DMS114 treated with DMSO at 0.1 percent for 48 hours (cell line): ENCODE results near the gene ITM2C.

Source experiments
- DNase-seq: peaks from one replicate; lab custom pipeline; 2025; ENCODE audit not compliant: unreplicated experiment; lab: John Stamatoyannopoulos, UW

The ITM2C gene

GRCh38 chr2:230906471-230907230 lies 41.9 kb downstream of the ITM2C start:
- no peak for DNase-seq

- DNase-seq: no peak
These were observed 42.8 kb downstream of the ITM2C start for GRCh38 chr2:230907361-230908091.

GRCh38 chr2:230908092-230908594 lies 43.4 kb downstream of the ITM2C start:
- no peak for DNase-seq

- DNase-seq: no peak
These were observed 44.0 kb downstream of the ITM2C start for GRCh38 chr2:230908595-230909191.

- DNase-seq: no peak
These were observed 45.3 kb downstream of the ITM2C start for GRCh38 chr2:230909841-230910545.

GRCh38 chr2:230910546-230911177 lies 45.9 kb downstream of the ITM2C start:
- DNase-seq: no peak

- no peak for DNase-seq
These were observed 47.3 kb downstream of the ITM2C start for GRCh38 chr2:230912046-230912445.

GRCh38 chr2:230912724-230913123 lies 48.0 kb downstream of the ITM2C start:
- DNase-seq: no peak

- DNase-seq: no peak
These were observed 48.8 kb downstream of the ITM2C start for GRCh38 chr2:230913406-230914143.

GRCh38 chr2:230914886-230915285 lies 50.1 kb downstream of the ITM2C start:
- DNase-seq: no peak

GRCh38 chr2:230915319-230915718 lies 50.6 kb downstream of the ITM2C start:
- DNase-seq: no peak

GRCh38 chr2:230916218-230916617 lies 51.5 kb downstream of the ITM2C start:
- no peak for DNase-seq

- no peak for DNase-seq
These were observed 54.5 kb downstream of the ITM2C start for GRCh38 chr2:230919240-230919639.

GRCh38 chr2:230919681-230920080 lies 54.9 kb downstream of the ITM2C start:
- no peak for DNase-seq

GRCh38 chr2:230920167-230920566 lies 55.4 kb downstream of the ITM2C start:
- no peak for DNase-seq

- DNase-seq: no peak
These were observed 57.3 kb downstream of the ITM2C start for GRCh38 chr2:230921806-230922595.

GRCh38 chr2:230922951-230923717 lies 58.4 kb downstream of the ITM2C start:
- no peak for DNase-seq

GRCh38 chr2:230924092-230924469 lies 59.3 kb downstream of the ITM2C start:
- no peak for DNase-seq
